IMR-90 (cell line): ENCODE measurements around the gene PRPF6. TPM values are rescaled to one million over a fixed set of nuclear protein-coding genes. Genes with fewer than 3 reads are reported as not detected.

Experiments used
- ATAC-seq: fragments of 200-7000 bp; cut with Tn5 transposase; 2 replicates; pipeline ENCODE4 v1.9.1; 2020; ENCODE audit warnings: low read depth, mild to moderate bottlenecking, moderate library complexity
- BruUV-seq: library from RNA; stranded (reverse); fragments of 400-500 nt; replicated peaks from 2 replicates; lab custom pipeline; 2021; lab: Mats Ljungman, UMichigan
- CTCF ChIA-PET: fragments of 300-600 bp; formaldehyde crosslinking; extraction: SDS; loops from one replicate; lab custom pipeline; 2021; ENCODE audit warnings: antibody characterized with exemption; lab: Yijun Ruan, JAX
- POLR2A ChIA-PET: fragments of 300-600 bp; sonication (Branson Sonifier 250); formaldehyde crosslinking; loops from one replicate; lab custom pipeline; 2022; ENCODE audit warnings: antibody characterized with exemption; ENCODE audit not compliant: unreplicated experiment; lab: Charles Lee
- DNase-seq: peaks from one replicate; pipeline ENCODE4 v3.0.0; 2013
- H2AFZ ChIP-seq: replicated peaks from 2 replicates; pipeline ENCODE3; 2013; ENCODE audit warnings: low read length, mild to moderate bottlenecking; ENCODE audit not compliant: poor library complexity
- H2AK5ac ChIP-seq: 2 replicates; pipeline ENCODE4 v1.6.1; 2013; ENCODE audit warnings: low read depth, low read length, inconsistent platforms
- H2AK9ac ChIP-seq: replicated peaks from 2 replicates; pipeline ENCODE3; 2013; ENCODE audit warnings: mild to moderate bottlenecking, low read depth, low read length, moderate library complexity; ENCODE audit not compliant: poor library complexity
- H2BK120ac ChIP-seq: 2 replicates; pipeline ENCODE4 v1.6.1; 2013; ENCODE audit warnings: low read depth, low read length, inconsistent platforms
- H2BK15ac ChIP-seq: 3 replicates; pipeline ENCODE4 v1.6.1; 2013; ENCODE audit warnings: low read depth, low read length, inconsistent platforms
- H2BK20ac ChIP-seq: 2 replicates; pipeline ENCODE4 v1.6.1; 2013; ENCODE audit warnings: low read depth, mild to moderate bottlenecking, inconsistent platforms, low read length, moderate library complexity
- H2BK5ac ChIP-seq: 2 replicates; pipeline ENCODE4 v1.6.1; 2013; ENCODE audit warnings: mild to moderate bottlenecking, low read depth, low read length, inconsistent platforms; ENCODE audit not compliant: poor library complexity, severe bottlenecking
- H3K14ac ChIP-seq: replicated peaks from 2 replicates; pipeline ENCODE4 v1.6.1; 2013; ENCODE audit warnings: low read depth, low read length, inconsistent platforms
- H3K18ac ChIP-seq: 2 replicates; pipeline ENCODE4 v1.6.1; 2013; ENCODE audit warnings: low read depth, low read length, control low read depth
- H3K23ac ChIP-seq: 2 replicates; pipeline ENCODE4 v1.6.1; 2013; ENCODE audit warnings: low read depth, low read length, inconsistent platforms
- H3K27ac ChIP-seq: 2 replicates; pipeline ENCODE4 v1.5.1; 2013; ENCODE audit warnings: mild to moderate bottlenecking, control low read depth, low read length; ENCODE audit not compliant: insufficient read depth
- H3K27me3 ChIP-seq: 2 replicates; pipeline ENCODE4 v1.6.1; 2013; ENCODE audit warnings: low read length; ENCODE audit not compliant: control insufficient read depth, insufficient read depth
- H3K36me3 ChIP-seq: 2 replicates; pipeline ENCODE4 v1.6.1; 2013; ENCODE audit warnings: low read length, mixed read lengths; ENCODE audit not compliant: control insufficient read depth, insufficient read depth
- H3K4ac ChIP-seq: 2 replicates; pipeline ENCODE4 v1.6.1; 2013; ENCODE audit warnings: low read depth, low read length, inconsistent platforms
- H3K4me1 ChIP-seq: 2 replicates; pipeline ENCODE4 v1.6.1; 2013; ENCODE audit warnings: low read length, mixed read lengths; ENCODE audit not compliant: control insufficient read depth, insufficient read depth
- H3K4me2 ChIP-seq: 2 replicates; pipeline ENCODE4 v1.6.1; 2013; ENCODE audit warnings: low read depth, mild to moderate bottlenecking, control low read depth, low read length, moderate library complexity
- H3K4me3 ChIP-seq: 2 replicates; pipeline ENCODE4 v1.5.1; 2013; ENCODE audit warnings: low read depth, mild to moderate bottlenecking, control low read depth, low read length, moderate library complexity; ENCODE audit not compliant: insufficient read depth
- H3K56ac ChIP-seq: 2 replicates; pipeline ENCODE4 v1.6.1; 2013; ENCODE audit warnings: low read length, inconsistent platforms; ENCODE audit not compliant: insufficient read depth; ENCODE audit errors: extremely low read depth
- H3K79me1 ChIP-seq, 2 experiments: 2 replicates each; pipeline ENCODE4 v1.6.1; 2013; ENCODE audit warnings: low read length in 2 of 2, inconsistent platforms in 1 of 2, low read depth in 1 of 2
- H3K9ac ChIP-seq: 2 replicates; pipeline ENCODE4 v1.6.1; 2013; ENCODE audit warnings: low read depth, low read length, control low read depth
- H3K9me1 ChIP-seq: 2 replicates; pipeline ENCODE4 v1.6.1; 2013; ENCODE audit warnings: low read length, inconsistent platforms; ENCODE audit not compliant: insufficient read depth
- H3K9me3 ChIP-seq: 2 replicates; pipeline ENCODE4 v1.6.1; 2013; ENCODE audit warnings: low read length; ENCODE audit not compliant: control insufficient read depth, insufficient read depth
- H4K20me1 ChIP-seq: 2 replicates; pipeline ENCODE4 v1.6.1; 2013; ENCODE audit warnings: low read length, inconsistent platforms; ENCODE audit not compliant: insufficient read depth
- H4K5ac ChIP-seq: 2 replicates; pipeline ENCODE4 v1.6.1; 2013; ENCODE audit warnings: mild to moderate bottlenecking, low read depth, low read length, control low read depth
- H4K8ac ChIP-seq, 2 experiments: 2 replicates each; pipeline ENCODE4 v1.6.1; 2013; ENCODE audit warnings: low read depth in 2 of 2, low read length in 2 of 2, control low read depth in 1 of 2, inconsistent platforms in 1 of 2
- H4K91ac ChIP-seq: 2 replicates; pipeline ENCODE4 v1.6.1; 2013; ENCODE audit warnings: low read depth, low read length, inconsistent platforms; ENCODE audit not compliant: insufficient read depth
- CTCF ChIP-seq: conservative IDR thresholded peaks from 2 replicates; pipeline ENCODE4 v1.5.1; 2012; ENCODE audit warnings: mild to moderate bottlenecking, low read depth, low read length, improper control_type of control experiment
- MAZ ChIP-seq: IDR thresholded peaks from 2 replicates; pipeline ENCODE4 v1.6.1; 2012; ENCODE audit warnings: low read depth, mild to moderate bottlenecking, low read length, improper control_type of control experiment, moderate library complexity, borderline replicate concordance
- RAD21 ChIP-seq: IDR thresholded peaks from 2 replicates; pipeline ENCODE4 v1.6.1; 2012; ENCODE audit warnings: low read length, improper control_type of control experiment
- SMC3 ChIP-seq: fragments of 150-350 bp; IDR thresholded peaks from 2 replicates; pipeline ENCODE4 v1.6.1; 2016; ENCODE audit warnings: low read depth, mild to moderate bottlenecking, antibody characterized with exemption, low read length, moderate library complexity
- USF2 ChIP-seq: fragments of 150-350 bp; IDR thresholded peaks from 2 replicates; pipeline ENCODE4 v1.6.1; 2017; ENCODE audit warnings: mild to moderate bottlenecking, antibody characterized with exemption, low read length, low read depth
- WGBS, 2 experiments: methylation state at CpG; one replicate each; pipeline versions ENCODE4 v1.1.5 to v1.1.7; 2013; ENCODE audit warnings: missing lambda C conversion rate in 2 of 2; ENCODE audit not compliant: insufficient read length in 1 of 2; ENCODE audit errors: extremely low coverage in 2 of 2; 5-methylcytosine and 5-hydroxymethylcytosine counted together
- dilution Hi-C: fragments of 300-500 bp; cut with HindIII; formaldehyde crosslinking; loops from one replicate; pipeline ENCODE4 v1.14.3; 2018; ENCODE audit warnings: low sequenced_read_pairs; ENCODE audit not compliant: unreplicated experiment
- in situ Hi-C: fragments of 300-500 bp; cut with MboI; formaldehyde crosslinking; loops from 3 replicates; pipeline ENCODE4 v1.14.3; 2019; ENCODE audit warnings: low sequenced_read_pairs, inconsistent platforms, mixed read lengths
- intact Hi-C: fragments of 100-400 bp; cut with micrococcal nuclease; formaldehyde crosslinking; loops from 2 replicates; pipeline ENCODE4 v1.10.0; 2022
- polyA plus RNA-seq, 3 experiments: library from polyadenylated mRNA; depleted of rRNA; stranded (reverse); fragments of >200 nt; gene quantifications; 2 replicates each; pipeline ENCODE4 v1.2.3, GENCODE V29; 2012; ENCODE audit warnings: low replicate concordance in 1 of 3
- total RNA-seq: library from RNA; depleted of rRNA; stranded (reverse); fragments of >200 nt; gene quantifications from 2 replicates; pipeline ENCODE4 v1.2.3, GENCODE V29; 2012

The PRPF6 gene
- total and polyA plus RNA-seq, 2 of the 4 experiments (the other 2 are of a cell fraction), result 43.5 to 71.3 TPM

- H3K4me1 ChIP-seq, result peaks cover 5% of the 10 kb centered on the region; the same call in 1 of the 2 replicates
- H2AK5ac ChIP-seq, result no peak overlapping the region
- H3K27ac ChIP-seq, result no peak overlapping the region
- dilution Hi-C loops, result no loop called here
- H2BK120ac ChIP-seq, result no peak overlapping the region
- ATAC-seq, result peak; percentile 87
- H3K4ac ChIP-seq, result no peak overlapping the region
- no peak overlapping the region for H4K8ac ChIP-seq
- H2AK9ac ChIP-seq, result peak overlapping the region; percentile 26
- 2% methylated on average over 51 of the region's 91 CpGs; no CpG with 5 or more reads in 1 of the 2 experiments for WGBS, 2 experiments
- H3K14ac ChIP-seq, result no peak overlapping the region
- no peak overlapping the region for H2BK20ac ChIP-seq
- H3K4me3 ChIP-seq, result peak overlapping the region; percentile 32
- no peak overlapping the region for H3K9ac ChIP-seq
- CTCF ChIA-PET, result interaction anchor here (0.8 to 1.9 kb wide), 5 partner anchors 11 to 501 kb away, joined by 3 to 8 read pairs (median 3); partner anchors contain the start of gene PTK6
- no peak overlapping the region for H3K56ac ChIP-seq
- peaks cover 46% of the 10 kb centered on the region for H3K27me3 ChIP-seq
- H3K18ac ChIP-seq, result no peak overlapping the region
- TF ChIP-seq USF2 (no peak), RAD21 (peak; percentile 62), MAZ (peak; percentile 61; the same call in 1 of the 2 replicates), CTCF (peak; percentile 69), SMC3 (peak; percentile 59)
- POLR2A ChIA-PET, result no interaction called here
- no peaks in the 10 kb centered on the region for H3K9me3 ChIP-seq
- peak overlapping the region; percentile 62; the same call in 1 of the 2 replicates for H3K4me2 ChIP-seq
- intact Hi-C loops, result loop anchor here (1.0 to 2.0 kb wide), 2 partner anchors 18 to 82 kb away; no protein-coding TSS in a partner anchor
- no peak overlapping the region for H4K5ac ChIP-seq
- in situ Hi-C loops, result no loop called here
- no TSS peak for BruUV-seq
- peak overlapping the region; percentile 91 for H2AFZ ChIP-seq
- no peak overlapping the region for H2BK5ac ChIP-seq
- H4K91ac ChIP-seq, result no peak overlapping the region
- no peak overlapping the region for H2BK15ac ChIP-seq
- no peaks in the 10 kb centered on the region for H3K9me1 ChIP-seq
- peak; percentile 67 for DNase-seq
- H3K79me1 ChIP-seq, result no peaks in the 10 kb centered on the region
- peaks cover 5% of the 10 kb centered on the region; the same call in 1 of the 2 replicates for H4K20me1 ChIP-seq
- H3K23ac ChIP-seq, result no peak overlapping the region
- H3K36me3 ChIP-seq, result peaks cover 4% of the 10 kb centered on the region; the same call in 1 of the 2 replicates
These were observed 57.8 kb downstream of the PRPF6 start for GRCh38 chr20:64038565-64039292.
